HUES48 (cell line): ENCODE results near the gene CLEC19A.

Experiments
- H3K27ac ChIP-seq: one replicate; pipeline ENCODE4 v1.7.0; 2013; ENCODE audit warnings: low read depth, low read length, inconsistent platforms
- H3K27me3 ChIP-seq: 2 replicates; pipeline ENCODE4 v1.6.1; 2013; ENCODE audit warnings: mild to moderate bottlenecking, low read length; ENCODE audit not compliant: control insufficient read depth, insufficient read depth
- H3K36me3 ChIP-seq: 2 replicates; pipeline ENCODE4 v1.6.1; 2013; ENCODE audit warnings: low read length; ENCODE audit not compliant: control insufficient read depth, insufficient read depth
- H3K4me1 ChIP-seq: 2 replicates; pipeline ENCODE4 v1.6.1; 2013; ENCODE audit warnings: mild to moderate bottlenecking, low read length; ENCODE audit not compliant: control insufficient read depth, insufficient read depth
- H3K4me3 ChIP-seq: 2 replicates; pipeline ENCODE4 v1.5.1; 2013; ENCODE audit warnings: mild to moderate bottlenecking, low read depth, low read length
- H3K9ac ChIP-seq: 2 replicates; pipeline ENCODE4 v1.6.1; 2013; ENCODE audit warnings: mild to moderate bottlenecking, low read depth, low read length, moderate library complexity
- H3K9me3 ChIP-seq: 2 replicates; pipeline ENCODE4 v1.6.1; 2013; ENCODE audit warnings: low read length; ENCODE audit not compliant: control insufficient read depth, insufficient read depth

The CLEC19A gene

DNA sequence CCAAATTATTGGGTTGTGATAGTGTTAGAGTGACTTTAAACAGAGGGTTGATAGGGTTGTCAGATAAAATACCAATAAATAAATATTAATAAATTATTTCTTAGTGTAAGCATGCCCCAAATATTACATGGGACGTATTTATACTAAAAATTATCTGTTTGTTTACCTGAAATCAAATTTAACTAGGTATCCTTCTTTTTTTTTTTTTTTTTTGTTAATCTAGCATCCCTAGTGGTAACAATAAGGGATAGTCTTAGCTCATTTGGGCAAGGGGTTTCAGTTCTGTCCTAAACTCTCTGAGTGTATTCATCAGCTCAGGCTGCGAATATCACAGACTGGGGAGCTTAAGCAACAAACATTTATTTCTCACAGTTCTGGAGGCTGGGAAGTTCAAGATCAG, 1.3 kb downstream of the CLEC19A start:
- Histone ChIP-seq H3K27me3 (no peaks in the 10 kb centered on the region), H3K4me3 (no peak overlapping the region), H3K27ac (no peak overlapping the region), H3K9ac (no peak overlapping the region), H3K36me3 (no peaks in the 10 kb centered on the region), H3K9me3 (no peaks in the 10 kb centered on the region), H3K4me1 (peaks cover 32% of the 10 kb centered on the region)

DNA sequence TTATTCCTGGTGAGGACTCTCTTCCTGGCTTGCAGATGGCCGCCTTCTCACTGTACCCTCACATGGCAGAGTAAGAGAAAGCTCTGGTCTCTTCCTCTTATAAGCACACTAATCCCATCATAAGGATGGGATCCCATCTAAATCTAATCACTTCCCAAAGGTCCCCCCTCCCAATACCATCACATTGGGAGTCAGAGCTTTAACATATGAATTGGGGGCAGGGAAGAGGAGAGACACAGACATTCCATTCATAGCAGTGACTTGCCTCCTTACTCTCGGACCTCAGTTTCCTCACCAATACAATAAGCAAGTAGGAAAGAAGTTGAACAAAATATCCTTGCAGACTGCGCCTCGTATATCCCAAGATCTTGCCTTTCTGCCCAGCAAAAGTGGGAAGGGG, 1.7 kb downstream of the CLEC19A start:
- H3K27ac ChIP-seq, result no peak overlapping the region
- no peaks in the 10 kb centered on the region for H3K27me3 ChIP-seq
- H3K4me1 ChIP-seq, result peaks cover 35% of the 10 kb centered on the region
- no peak overlapping the region for H3K4me3 ChIP-seq
- H3K9ac ChIP-seq, result no peak overlapping the region
- H3K9me3 ChIP-seq, result no peaks in the 10 kb centered on the region
- H3K36me3 ChIP-seq, result no peaks in the 10 kb centered on the region

- Histone ChIP-seq H3K27me3 (no peaks in the 10 kb centered on the region), H3K36me3 (no peaks in the 10 kb centered on the region), H3K27ac (peak overlapping the region; percentile 67), H3K9ac (no peak overlapping the region), H3K9me3 (no peaks in the 10 kb centered on the region), H3K4me3 (no peak overlapping the region), H3K4me1 (peaks cover 35% of the 10 kb centered on the region)
These were observed 3.6 kb downstream of the CLEC19A start for GRCh38 chr16:19288872-19289799.

DNA sequence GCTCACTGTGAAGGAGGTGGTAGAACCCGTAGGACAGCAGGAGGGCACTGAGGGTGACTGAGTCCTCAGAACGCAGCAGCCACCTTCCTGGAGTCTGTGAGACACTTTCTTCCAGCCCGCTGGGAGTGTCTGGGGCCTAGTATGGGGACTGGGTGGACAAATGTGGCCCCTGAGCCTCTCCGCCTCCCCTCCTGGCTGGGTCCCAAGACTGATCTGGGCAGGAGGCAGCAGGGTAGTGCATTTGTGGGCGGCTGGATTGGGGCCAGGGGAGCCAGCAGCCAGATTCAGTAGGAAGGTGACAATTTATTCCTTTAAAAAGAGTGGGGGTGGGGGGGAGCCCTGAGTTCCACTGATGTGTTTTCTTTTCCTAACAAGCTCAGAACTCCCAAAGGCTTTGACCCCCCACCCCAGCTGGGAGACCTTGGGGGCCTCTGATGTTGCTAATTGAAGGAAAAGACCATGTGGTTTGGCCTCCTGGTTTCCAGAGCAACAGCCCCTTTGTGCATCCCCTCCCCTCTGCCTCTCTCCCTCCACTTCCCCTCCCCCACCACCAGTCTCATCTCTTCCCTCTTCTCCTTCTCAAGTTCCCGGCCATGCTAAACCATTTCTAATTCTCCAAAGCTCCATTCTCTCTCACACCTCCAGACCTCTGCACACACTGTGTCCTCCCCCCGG, 4.4 kb downstream of the CLEC19A start:
- peaks cover 35% of the 10 kb centered on the region for H3K4me1 ChIP-seq
- H3K9me3 ChIP-seq, result no peaks in the 10 kb centered on the region
- peak overlapping the region; percentile 67 for H3K27ac ChIP-seq
- H3K27me3 ChIP-seq, result no peaks in the 10 kb centered on the region
- no peaks in the 10 kb centered on the region for H3K36me3 ChIP-seq
- H3K9ac ChIP-seq, result no peak overlapping the region
- H3K4me3 ChIP-seq, result no peak overlapping the region

GRCh38 chr16:19290860-19291259, 5.3 kb downstream of the CLEC19A start:
- no peak overlapping the region for H3K27ac ChIP-seq
- H3K4me1 ChIP-seq, result peaks cover 35% of the 10 kb centered on the region
- H3K9me3 ChIP-seq, result no peaks in the 10 kb centered on the region
- no peaks in the 10 kb centered on the region for H3K36me3 ChIP-seq
- no peak overlapping the region for H3K9ac ChIP-seq
- no peaks in the 10 kb centered on the region for H3K27me3 ChIP-seq
- H3K4me3 ChIP-seq, result no peak overlapping the region

- no peak overlapping the region for H3K4me3 ChIP-seq
- no peaks in the 10 kb centered on the region for H3K27me3 ChIP-seq
- H3K9me3 ChIP-seq, result no peaks in the 10 kb centered on the region
- H3K4me1 ChIP-seq, result peaks cover 35% of the 10 kb centered on the region
- peak overlapping the region; percentile 30 for H3K27ac ChIP-seq
- no peaks in the 10 kb centered on the region for H3K36me3 ChIP-seq
- no peak overlapping the region for H3K9ac ChIP-seq
These were observed 5.9 kb downstream of the CLEC19A start for GRCh38 chr16:19291475-19291874.

DNA sequence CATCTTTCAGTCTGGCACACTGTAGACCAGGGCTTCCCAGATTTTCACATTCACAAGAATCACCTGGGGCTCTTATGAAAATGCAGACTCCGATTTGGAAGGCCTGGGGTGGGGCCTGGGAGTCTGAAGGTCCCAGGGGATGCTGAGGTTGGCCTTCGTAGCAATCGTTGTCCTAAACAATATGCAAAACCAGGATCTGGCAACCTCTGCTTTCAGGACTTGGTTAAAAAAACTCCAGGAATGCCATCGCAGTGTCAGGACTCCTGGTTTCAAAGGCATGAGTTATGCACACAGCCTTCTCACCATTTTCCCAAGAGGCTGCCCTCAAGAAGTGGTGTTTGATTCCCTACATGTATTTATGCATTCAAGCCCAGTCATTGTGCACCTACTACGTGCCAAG, 6.7 kb downstream of the CLEC19A start:
- no peak overlapping the region for H3K27ac ChIP-seq

GRCh38 chr16:19294156-19294649, 8.7 kb downstream of the CLEC19A start:
- Histone ChIP-seq H3K36me3 (no peaks in the 10 kb centered on the region), H3K4me1 (peaks cover 15% of the 10 kb centered on the region), H3K27me3 (no peaks in the 10 kb centered on the region), H3K4me3 (no peak overlapping the region), H3K27ac (no peak overlapping the region), H3K9me3 (no peaks in the 10 kb centered on the region), H3K9ac (no peak overlapping the region)

More for the DNA sequence above, 6.7 kb downstream of the CLEC19A start:
- H3K9ac ChIP-seq, result no peak overlapping the region
- H3K9me3 ChIP-seq, result no peaks in the 10 kb centered on the region
- H3K4me1 ChIP-seq, result peaks cover 31% of the 10 kb centered on the region
- no peaks in the 10 kb centered on the region for H3K36me3 ChIP-seq
- no peak overlapping the region for H3K4me3 ChIP-seq
- no peaks in the 10 kb centered on the region for H3K27me3 ChIP-seq

GRCh38 chr16:19295393-19295792, 9.9 kb downstream of the CLEC19A start:
- Histone ChIP-seq H3K36me3 (no peaks in the 10 kb centered on the region), H3K27me3 (no peaks in the 10 kb centered on the region), H3K9ac (no peak overlapping the region), H3K27ac (no peak overlapping the region), H3K9me3 (no peaks in the 10 kb centered on the region), H3K4me1 (peaks cover 8% of the 10 kb centered on the region), H3K4me3 (no peak overlapping the region)

- Histone ChIP-seq H3K27ac (no peak overlapping the region), H3K4me3 (no peak overlapping the region), H3K9ac (no peak overlapping the region), H3K9me3 (no peaks in the 10 kb centered on the region), H3K27me3 (no peaks in the 10 kb centered on the region), H3K4me1 (no peaks in the 10 kb centered on the region), H3K36me3 (no peaks in the 10 kb centered on the region)
These were observed 11.9 kb downstream of the CLEC19A start for GRCh38 chr16:19297454-19297853.

- Histone ChIP-seq H3K27me3 (no peaks in the 10 kb centered on the region), H3K4me1 (no peaks in the 10 kb centered on the region), H3K36me3 (no peaks in the 10 kb centered on the region), H3K9me3 (no peaks in the 10 kb centered on the region), H3K4me3 (no peak overlapping the region), H3K27ac (no peak overlapping the region), H3K9ac (no peak overlapping the region)
These were observed 14.0 kb downstream of the CLEC19A start for GRCh38 chr16:19299565-19299964.
